ENCODE data around the gene PITX3.
A peak's percentile ranks its signal among the peaks of the same experiment; 100 is the strongest.
"Not testable (repeated sequence)": the region's sequence is repeated elsewhere in the genome, so short reads cannot be mapped to it uniquely, and the experiment has no call there.

The PITX3 gene

DNA sequence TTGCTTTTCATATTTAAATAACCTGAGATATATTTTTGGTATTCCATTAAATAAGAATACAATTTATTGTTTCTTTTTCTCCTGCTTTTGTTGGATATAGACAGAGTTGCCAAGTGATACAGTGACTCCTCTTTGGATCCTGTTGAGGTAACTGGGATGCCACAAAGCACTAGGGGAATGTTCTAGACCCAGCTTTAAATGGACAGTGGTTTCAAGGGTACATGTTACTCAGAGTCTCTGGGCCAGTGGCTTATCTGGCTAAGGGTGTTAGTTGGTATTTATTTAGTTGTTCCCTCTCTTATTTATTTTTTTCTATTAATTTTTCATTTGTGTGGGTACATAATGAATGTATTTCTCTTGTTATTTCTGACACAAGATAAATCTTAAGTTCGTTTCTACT lies 13.1 kb upstream of the PITX3 start:
- no peak for DNase-seq

DNA sequence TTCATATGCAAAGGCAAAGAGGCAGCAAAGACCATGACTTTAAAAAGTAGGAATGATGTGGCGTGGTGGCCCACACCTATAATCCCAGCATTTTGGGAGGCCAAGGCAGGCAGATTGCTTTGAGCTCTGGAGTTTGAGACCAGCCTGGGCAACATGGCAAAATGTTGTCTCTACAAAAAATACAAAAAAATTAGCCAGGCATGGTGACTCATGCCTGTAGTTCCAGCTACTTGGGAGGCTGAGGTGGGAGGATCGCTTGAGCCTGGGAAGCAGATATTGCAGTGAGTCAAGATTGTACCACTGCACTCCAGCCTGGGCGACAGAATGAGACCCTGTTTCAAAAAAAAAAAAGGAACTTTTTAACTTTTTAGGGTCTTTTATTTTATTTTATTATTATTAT lies 11.2 kb upstream of the PITX3 start:
- DNase-seq = not testable (repeated sequence)

GRCh38 chr10:102247734-102248133 lies 6.4 kb upstream of the PITX3 start:
- DNase-seq = no peak

DNA sequence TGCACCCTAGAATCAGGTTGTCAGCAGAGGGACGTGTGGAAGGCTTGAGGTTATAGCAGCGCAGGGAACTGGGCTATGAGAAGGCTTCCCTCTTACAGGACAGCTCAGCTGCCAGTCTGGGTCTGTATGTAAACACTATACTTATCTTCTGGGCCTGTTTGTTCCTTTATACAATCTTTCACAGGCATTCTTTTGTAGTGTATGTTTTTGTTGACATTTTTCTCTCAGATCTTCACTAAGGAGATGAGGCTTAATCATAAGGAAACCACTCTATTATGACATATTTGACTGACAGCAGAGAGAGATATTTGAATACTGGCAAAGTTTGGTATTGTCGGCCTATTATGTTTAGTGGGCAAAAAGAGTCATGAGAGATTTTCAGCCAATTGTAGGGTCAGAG lies 4.9 kb upstream of the PITX3 start:
- no peak for DNase-seq

DNA sequence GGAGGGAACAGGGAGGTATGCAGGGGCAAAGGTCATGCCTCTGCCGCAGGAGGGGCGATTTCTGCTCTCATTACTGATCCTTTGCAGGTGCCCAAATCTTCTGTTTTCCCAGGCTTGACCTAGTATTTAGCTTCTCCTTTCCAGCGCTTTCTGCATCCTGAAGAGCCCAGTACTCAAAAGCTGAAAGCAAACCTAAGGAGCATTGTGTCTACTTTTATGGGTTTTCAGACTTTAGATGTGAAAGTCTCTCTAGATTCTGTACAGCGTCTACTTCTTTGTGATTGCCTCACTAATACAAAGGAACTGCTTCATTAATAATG lies 4.6 kb upstream of the PITX3 start:
- no peak for DNase-seq

DNA sequence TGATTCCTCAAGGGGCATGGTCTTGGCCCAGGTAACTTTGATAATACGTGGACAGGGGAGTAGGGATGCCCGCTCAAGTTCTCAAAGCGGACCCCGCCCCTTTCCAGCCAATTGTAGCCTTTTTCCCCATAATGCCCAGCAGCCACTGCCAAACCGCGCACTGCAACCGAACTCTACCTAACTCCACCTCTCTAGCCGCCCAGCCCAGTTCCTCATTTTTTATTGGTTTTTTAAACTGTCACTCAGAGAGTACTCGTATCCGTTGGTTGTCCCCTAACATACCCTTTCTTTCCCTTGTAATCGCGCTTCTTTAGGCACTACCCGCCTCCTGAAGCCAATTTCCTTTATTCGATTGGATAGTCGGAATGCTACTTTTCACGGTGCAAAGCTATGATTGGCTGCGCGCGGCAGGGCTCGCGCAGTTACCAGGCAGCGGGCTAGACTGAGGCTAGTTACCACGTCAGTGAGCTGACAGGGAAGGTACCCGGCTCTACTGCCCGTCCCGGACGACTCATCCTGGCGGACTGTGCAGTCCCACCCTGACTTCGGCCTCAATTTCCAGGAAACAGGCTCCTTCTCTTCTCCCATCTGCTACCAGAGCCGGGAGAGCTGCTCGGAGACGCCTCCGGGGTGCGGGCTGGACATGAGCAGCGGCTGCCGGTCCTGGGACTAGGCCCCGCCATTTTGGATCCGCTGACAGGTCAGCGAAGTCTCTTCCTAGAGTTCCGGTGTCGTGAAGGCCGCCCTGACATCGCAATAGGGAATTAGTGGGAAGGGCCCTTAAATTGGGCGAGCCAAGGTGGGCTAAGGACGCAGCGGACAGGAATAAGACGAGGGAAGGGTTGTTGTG lies 4.0 kb upstream of the PITX3 start, which contains the start of gene GBF1:
Gene GBF1 (plus strand): TSS at position 451 of the 850 bp plus-strand sequence. CDS start 13,407 bp downstream, outside the sequence.
- peak; percentile 100 for DNase-seq

DNA sequence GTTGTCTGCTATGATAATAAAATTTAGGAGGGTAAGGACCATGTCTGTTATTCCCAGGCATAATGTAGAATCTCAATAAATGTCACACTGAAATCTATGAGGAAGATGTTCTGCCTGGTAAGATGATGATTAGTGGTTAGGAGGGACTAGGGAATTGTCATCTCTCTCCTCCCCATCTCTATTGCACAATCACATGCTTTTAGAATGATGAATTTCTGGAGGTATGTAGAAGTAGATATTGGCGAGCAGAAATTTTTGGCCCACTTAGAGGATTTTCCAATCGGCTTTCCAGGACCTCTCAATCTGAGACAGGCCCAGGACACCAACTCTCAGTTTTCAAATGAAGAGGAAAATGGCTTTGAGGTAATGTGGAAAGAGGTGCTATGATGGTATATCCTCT lies 2.0 kb upstream of the PITX3 start:
- DNase-seq = no peak

- DNase-seq = no peak
These were observed 790 bp upstream of the PITX3 start for GRCh38 chr10:102242118-102242485.

DNA sequence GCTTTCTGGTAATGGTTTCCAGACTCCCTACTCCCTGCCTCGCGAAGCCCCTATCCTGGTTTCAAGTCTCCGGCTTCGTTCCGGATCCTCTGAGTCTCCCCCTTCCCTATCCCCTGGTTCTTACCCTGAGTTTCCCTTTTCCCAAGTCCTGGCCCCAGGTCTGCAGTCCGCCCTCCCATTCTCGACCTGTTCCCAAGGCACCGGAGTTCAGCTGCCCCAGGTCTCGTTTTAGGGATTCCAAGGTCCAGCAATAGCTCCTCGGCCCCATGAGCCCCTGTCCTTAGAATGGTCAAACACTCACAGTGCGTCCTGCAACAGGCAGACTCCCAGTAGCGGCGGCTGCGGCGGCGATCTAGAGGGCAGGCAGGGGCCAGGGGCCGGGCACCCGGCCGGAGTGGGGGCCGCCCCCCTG lies 274 bp downstream of the PITX3 start:
- DNase-seq = no peak

GRCh38 chr10:102240467-102241031 lies 763 bp downstream of the PITX3 start:
- no peak for DNase-seq

DNA sequence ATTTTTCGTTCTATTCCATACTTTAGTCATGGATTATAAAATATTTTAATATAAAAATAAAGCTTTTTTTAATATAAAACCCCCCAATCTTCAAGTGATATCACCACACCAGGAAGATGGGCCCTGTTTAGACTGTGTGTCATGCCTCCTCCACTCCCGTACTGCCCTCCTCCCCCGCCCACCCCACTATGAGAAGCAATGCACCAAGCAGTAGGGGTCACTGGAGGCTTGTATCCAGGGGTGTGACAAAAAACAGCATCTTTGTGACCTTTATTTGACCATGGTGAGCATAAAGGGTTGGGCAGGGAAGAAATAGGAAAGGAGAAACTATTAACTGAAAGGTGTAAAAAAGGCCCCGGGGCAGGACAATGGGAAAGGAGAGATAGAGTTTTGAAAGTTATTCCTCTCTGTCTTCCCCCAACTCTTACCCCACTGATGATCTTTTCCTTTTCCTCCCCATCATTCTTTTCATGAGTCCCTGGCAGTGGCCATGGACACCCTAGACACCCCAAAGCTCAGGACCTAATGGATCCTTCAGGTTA lies 3.5 kb downstream of the PITX3 start:
- DNase-seq = no peak

DNA sequence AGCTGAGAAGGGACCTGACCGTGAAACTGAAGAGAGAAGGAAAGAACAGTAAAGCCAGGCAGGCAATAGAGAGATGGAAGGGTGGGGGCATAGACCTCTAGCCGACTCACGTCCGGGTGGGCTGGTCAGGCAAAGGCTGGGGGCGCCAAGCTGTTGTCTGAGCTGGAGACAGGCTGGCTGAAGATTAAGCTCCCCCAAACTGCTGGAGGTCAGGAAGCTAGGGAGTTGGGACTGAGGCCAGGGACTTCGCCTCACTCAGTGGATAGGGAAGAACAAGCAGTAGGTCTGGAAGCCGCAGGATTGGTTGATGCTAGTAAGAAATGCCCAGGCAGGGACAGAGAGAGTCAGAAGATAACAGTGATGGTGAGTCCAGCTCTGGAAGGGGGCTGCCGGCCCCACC lies 5.3 kb downstream of the PITX3 start:
- no peak for DNase-seq

GRCh38 chr10:102235598-102235920 lies 5.8 kb downstream of the PITX3 start:
- DNase-seq = no peak

- DNase-seq = no peak
These were observed 6.3 kb downstream of the PITX3 start for GRCh38 chr10:102234888-102235597.

GRCh38 chr10:102233997-102234396 lies 7.3 kb downstream of the PITX3 start:
- DNase-seq = no peak

GRCh38 chr10:102231357-102232318 lies 9.7 kb downstream of the PITX3 start:
- DNase-seq = peak; percentile 4

DNA sequence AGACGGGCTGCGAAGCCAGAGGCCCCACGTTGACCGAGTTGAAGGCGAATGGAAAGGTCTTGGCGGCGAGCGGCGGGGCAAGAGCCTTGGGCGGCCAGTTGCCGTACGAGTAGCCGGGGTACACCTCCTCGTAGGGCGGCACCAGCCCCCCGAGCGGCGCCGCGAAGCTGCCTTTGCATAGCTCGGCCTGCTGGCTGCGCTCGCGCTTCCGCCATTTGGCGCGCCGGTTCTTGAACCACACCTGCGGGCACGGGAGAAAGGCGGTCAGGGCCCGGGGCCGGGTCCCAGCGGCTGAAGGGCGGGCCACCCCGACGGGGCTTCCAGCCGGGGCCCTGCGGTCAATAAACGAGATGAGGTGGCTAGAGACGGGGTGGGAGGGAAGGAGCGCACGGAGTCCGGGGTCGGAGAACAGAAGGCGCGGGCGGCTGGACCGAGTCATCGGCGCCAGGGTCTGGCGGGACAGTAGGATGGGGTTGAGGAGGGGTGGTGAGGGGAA lies 10.4 kb downstream of the PITX3 start:
- peak; percentile 20 for DNase-seq

- peak; percentile 26 for DNase-seq
These were observed 10.9 kb downstream of the PITX3 start for GRCh38 chr10:102230264-102230860.

DNA sequence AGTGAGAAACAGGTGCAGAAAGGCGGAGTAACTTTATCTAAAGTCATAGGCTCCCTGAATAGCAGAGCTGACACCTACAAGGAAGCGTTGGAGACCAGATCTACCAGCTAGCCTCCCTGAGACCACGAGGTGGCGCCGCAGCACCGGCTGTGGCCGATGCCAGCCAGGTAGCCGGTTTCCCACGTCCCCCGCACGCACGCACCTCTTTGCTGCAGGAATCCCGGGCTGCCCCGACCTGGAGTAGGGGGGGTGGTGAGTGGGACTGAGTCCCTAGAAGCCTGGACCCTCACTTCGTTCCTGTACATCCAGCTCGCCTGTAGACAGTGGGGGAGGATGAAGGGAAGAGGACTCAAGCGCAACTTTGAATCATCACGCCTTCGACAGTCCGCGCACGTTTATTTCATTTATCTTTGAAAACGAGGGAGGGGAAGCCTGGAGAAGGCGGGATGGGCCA lies 11.5 kb downstream of the PITX3 start:
- peak; percentile 66 for DNase-seq

DNA sequence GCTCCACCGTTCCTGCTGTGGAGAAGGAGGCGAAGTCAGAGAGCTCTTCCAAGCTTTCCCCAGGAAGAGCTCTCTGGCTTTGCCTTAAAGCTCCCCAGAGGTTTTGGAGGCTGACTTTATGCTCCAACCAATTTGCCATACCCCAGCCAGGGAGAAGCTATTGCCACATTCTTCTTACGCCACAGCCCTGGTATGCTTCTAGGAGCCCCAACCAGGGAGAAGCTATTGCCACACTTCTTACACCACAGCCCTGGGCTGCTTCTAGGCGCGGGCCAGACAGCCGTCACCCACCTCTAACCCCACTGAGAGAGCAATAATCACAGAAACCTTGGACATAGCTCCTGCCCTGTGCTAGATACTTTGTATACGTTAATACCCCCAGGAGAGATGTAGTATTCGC lies 14.3 kb downstream of the PITX3 start:
- DNase-seq = no peak

DNA sequence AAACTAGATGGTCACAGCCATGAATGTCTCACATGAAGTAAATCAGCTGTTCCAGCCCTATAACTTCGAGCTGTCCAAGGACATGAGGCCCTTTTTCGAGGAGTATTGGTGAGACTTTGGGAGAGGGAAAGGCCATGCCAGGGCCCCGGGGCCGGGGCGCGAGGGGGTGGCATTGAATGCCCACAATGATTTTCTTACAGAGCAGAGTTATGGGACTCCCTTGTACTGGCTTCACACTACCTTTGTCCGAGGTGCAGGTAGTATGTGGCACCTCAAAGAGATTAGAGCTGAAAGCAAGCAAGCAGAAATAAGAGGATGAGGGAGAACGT lies 14.8 kb downstream of the PITX3 start:
- no peak for DNase-seq
